Lung microvascular endothelial cell (primary cell): Measurements from ENCODE around the gene SUPT4H1. TPM values are rescaled to one million over a fixed set of nuclear protein-coding genes. Genes with fewer than 3 reads are reported as not detected.

Experiments used
- DNase-seq, 2 donors: peaks; one replicate each; pipeline versions ENCODE4 v3.0.0 to v3.0.0-alpha.2; 2010; ENCODE audit warnings: low read depth in 2 of 2
- total RNA-seq: library from RNA; depleted of rRNA; stranded (reverse); fragments of >200 nt; gene quantifications from 2 replicates; pipeline ENCODE4 v1.2.1, GENCODE V29; 2014

Gene SUPT4H1
- total RNA-seq, 1 donor from 2014 or later: 55.0 TPM

DNA sequence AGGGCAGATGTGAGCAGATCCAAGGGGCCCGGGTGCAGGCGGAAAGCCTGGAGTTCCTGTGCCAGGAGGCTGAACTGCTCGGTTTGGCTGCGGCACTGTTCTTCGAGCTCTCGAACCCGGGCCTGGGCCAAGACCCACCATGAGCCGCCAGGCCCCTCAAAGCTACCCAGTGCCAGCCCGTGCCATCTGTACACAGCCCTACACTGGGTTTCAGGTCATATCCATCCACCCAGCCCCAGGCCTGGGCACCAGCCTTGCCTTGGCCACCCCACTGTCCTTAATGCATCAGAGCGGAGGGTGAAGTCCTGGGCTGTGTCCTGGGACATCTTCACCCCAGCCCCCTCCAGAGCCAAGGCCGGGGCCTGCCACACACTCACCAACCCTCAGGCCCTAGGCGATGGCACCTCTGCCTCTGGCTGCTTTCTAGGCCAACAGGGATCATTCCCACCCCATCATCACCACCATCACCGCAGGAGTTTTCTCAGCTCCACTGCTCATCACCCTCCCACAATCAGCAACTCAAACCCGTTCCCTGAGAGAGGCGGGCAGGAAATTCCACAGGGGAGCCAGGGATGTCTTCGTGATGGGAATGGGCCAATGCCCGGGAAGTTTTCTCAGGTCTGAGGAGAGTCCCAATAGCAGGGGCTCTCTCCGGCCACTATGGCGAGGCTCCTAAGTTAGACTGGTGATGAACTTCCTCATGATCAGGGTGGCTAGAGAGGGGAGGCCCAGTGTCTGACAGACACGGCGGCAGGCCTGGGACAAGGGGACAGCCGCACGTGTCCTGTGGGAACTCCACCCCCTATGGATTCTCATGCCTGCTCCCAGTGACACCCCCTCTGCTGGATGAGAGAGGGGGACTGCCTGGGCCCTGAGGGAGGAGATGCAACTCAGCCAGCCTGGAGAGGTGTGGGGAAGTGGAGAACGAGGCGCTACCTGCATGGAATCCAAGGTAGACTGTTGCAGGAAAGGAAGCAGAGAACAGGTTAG, 32.5 kb downstream of the SUPT4H1 start:
- DNase-seq: no peak

DNA sequence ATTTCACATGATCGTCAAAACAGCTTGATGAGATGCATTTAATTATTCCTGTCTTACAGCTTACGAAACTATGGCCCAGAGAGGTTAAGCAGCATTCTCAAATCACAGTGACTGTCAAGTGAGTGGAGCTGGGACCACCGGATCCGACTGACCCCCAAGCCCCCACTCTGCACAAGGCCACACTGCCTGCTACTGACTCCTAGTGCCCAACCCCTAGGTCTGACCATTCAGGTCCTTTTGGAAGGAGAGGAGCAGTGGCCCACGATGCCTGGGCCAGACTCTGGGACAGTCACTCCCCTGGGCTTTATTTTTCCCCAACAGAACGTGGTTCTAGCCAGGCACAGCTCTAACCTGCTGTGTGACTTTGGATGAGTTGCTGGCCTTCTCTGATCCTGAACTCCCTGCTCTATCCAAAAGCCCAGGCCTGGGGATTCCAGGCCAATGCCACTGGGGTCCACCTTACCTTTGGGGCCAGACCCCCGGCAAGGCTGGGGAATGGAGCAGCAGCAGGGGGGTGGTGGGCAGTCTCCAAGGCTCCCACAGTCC, 33.3 kb downstream of the SUPT4H1 start:
- no peak for DNase-seq

DNA sequence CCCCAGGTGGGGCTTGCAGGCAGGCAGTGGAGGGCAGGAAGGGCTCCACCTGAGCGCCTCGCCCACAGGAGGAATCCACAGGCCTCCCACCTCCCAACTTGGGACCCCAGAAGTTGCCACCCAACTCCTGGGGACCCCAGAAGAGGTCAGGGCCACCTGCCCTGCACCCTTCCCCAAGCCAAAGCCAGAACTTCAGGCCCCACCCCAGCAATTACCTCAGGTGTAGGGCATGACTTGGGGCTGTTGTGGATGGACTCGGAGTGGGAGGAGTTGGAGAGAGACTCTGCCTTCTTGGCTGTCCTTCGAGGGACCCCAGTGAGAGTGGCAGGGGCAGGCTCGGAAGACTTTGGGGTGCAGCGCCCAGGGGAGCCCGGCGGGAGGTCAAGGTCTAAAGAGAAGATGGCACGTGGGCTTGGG, 33.9 kb downstream of the SUPT4H1 start:
- DNase-seq: no peak

DNA sequence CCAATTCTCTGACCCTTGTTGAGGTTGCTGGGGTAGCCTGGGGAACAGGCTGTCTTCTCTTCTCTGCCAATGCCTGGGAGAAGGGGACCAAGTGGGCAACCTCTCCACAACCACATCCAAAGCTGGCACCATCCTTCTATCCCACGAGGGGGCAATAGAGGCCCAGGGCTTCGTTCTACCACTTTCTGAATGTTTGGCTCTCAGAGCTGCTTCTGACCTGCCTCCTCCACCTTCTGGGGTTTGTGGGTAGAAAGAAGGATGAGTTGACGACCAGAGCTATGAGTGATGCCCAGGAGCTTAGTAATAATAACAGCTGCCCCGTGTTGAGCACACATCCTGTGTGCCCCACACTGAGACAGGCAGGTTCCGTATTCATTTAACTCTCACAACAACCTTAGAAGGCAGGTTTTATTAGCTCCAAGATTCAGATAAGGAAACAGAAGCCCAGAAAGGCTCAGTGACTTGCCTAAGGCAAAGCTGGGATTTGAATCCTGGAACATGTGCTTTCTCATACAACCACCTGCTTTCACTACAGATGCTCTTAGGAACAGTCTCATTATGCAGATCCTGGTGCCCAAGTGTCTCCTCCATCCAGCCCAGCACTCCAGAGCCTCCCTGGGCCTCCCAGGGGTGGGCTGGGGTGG, 34.5 kb downstream of the SUPT4H1 start:
- peak; percentile 43 for DNase-seq

DNA sequence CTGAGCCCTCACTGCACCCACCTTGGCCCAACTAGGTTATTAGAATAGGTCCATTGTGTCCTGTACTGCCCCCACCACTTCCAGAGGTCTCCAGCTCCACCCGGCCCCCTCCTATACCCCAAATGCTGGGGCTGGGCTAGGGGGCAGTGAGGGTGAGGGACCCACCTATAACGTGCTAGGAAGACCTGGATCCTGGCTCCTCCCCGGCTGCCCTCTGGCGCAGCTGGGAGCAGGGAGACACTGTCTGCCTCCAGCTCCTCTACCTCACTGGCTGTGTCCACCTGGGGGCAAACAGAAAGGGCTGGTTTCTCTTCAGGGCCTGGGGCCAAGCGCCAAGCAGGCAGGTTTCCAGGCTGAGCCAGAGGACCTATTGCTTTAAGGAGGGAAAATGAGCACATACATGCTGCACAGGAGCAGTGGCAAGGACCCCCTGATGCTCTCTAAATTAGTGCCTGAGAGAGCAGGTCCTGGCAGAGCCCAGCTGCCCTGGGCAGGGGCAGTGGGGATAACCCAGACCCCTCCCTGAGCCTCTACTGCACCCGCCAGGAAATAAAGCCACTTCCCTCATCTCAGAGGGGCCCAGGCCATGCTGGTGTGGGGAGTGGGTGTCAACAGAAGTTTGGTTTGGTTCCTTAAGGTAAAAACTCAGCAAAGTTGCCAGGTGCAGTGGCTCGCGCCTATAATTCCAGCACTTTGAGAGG, 35.6 kb downstream of the SUPT4H1 start:
- DNase-seq: no peak

DNA sequence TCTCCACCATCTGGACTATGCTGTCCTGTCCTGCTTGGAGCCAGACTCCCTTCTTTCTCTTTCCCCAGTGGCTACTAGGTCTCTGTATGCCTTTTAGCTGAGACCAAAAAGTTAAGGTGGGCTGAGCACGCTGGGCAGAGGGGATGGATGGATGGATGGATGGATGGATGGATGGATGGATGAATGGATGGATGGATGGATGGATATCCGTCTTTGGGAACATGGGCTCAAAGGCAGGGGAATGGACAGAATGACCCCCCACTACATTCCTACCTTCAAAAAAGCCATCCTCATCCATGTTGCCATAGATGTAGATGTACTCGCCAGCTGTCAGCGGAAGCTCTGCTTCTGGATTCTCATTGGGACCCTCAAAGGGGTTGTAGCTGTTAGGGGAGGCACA, 36.3 kb downstream of the SUPT4H1 start:
- no peak for DNase-seq

DNA sequence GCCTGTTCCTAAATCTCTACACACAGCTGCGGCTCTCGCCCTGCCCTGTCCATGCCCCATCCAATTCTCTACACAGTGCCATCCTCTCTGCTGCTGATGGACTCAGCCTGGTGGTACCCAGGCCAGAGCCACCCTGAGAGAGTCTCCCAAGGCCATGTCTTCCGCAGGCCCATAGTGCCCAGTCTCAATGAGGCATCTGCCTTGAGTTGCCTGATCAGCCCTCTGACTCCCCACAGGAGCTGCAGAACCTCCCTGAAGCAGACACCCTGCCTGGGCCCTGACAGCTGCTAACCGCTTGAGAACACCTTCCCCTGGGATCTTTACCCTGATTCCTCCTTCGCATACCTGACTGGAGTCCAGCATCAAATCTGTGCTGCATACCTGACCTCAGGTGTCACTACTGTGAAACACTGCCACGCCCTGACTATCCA, 36.7 kb downstream of the SUPT4H1 start:
- DNase-seq: no peak

DNA sequence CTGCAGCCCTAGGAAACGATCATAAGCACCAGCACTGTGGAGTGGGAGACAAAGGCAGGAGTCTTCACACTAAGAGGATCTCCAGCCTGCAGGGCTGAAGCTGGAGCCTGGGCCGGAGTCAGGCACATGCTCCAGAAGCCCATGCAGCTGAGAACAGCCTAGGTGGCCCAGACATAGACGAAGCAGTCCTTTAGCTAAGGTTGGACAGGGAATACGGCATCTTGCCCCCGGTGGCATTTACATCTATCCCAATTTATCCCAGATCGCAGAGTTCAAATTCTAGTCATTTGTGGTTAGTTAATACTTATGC, 37.3 kb downstream of the SUPT4H1 start:
- DNase-seq: no peak

DNA sequence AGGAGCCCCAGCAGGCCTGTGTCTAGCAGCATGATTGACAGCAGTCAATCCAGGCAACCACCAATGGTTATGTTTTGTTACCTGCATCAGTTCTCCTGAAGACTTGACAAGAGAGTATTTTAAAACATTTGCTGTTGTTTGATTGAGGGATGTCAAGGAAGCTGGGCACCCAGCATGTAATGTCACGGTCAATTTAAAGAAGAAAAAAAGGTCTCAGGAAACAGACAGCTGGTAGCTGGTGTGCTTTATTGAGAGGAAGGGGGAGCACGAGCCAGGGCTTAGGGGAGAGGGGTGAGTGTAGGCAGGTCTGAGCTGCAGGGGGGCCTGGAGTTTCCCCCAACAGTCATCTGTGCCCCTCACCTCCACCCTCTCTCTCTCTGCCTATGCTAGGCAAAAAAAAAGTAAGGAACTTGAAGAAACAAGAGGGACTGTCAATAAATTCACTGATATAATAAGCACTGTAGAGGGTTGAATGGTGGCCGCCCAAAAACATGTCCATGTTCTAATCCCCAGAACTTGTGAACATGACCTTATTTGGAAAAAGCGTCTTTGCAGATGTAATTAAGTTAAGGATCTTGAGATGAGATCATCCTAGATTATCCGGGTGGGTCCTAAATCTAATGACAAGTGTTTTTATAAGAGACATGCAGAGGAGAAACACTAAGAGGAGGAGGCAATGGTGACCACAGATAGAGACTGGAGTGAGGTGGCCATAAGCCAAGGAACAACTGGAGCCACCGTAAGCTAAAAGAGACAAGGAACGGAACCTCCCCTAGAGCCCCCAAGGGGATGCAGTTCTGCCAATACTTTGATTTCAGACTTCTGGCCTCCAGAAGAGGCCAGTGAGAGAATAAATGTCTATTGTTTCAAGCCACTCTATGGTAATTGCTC, 37.9 kb downstream of the SUPT4H1 start:
- no peak for DNase-seq

DNA sequence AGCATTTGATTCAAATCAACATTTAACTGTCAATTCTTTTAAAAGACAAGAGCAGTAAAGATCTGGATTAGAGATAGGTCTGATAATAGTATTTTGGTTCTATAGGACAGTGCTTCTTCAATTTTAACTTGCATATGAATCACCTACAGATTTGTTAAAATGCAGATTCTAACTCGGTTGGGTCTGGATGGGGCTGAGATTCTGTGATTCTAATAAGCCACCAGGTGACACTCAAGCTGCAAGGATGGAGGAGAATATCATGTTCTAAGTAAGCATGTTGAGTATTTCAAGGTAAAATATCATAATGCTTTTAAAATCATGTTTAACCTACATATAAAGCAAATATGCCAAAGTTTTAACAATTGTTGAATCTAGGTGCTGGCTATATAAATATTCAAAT, 39.2 kb downstream of the SUPT4H1 start:
- DNase-seq: no peak

DNA sequence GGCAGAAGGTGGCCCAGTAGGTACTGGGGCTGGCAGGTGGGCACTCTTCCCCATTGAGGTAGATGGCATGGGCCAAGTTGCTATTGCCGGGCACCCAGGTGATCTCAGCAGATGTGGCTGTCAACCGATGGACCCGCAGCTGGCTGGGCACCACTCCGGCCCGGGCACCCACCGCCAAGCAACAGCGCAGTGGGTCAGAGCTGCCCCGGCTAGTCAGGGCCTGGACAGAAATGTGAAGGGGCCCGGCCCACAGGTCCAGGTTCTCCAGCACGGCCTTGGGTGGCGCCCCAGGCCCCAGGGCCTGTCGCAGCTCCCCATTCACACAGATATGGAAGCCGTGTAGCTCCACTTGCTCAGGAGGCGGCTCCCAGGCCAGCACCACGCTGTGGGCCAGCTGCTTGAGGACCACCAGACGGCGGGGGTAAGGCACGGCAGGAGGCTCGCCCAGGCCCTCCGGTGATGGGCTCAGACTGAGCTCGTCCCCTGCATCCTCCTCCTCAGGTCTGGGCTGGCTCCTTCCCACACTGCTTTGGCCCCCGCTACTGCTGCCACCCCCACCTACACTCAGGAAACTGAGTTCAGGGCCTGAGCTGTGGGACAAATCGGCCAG, 39.9 kb downstream of the SUPT4H1 start:
- no peak for DNase-seq

DNA sequence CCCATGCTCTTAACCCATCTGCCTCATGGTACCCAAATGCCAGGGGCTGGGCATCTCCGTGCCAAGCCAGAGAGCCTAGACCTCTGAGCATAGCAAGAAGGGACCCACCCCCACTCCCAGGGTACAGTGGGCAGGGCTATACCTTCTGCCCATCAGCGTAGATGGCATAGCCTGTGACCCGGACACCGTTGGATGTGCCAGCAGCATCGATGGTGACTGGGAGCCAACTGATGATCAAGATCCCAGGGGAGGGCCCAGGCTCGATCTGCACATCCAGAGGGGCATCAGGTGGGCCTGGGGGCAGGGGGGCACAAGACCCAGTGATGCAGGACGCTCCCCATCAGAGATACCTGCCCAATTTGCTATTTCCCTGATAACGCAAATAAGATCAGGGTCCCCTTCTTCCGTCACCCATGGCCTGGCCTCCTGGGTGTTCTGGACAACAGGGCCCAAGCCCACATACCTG, 40.5 kb downstream of the SUPT4H1 start:
- DNase-seq: no peak

DNA sequence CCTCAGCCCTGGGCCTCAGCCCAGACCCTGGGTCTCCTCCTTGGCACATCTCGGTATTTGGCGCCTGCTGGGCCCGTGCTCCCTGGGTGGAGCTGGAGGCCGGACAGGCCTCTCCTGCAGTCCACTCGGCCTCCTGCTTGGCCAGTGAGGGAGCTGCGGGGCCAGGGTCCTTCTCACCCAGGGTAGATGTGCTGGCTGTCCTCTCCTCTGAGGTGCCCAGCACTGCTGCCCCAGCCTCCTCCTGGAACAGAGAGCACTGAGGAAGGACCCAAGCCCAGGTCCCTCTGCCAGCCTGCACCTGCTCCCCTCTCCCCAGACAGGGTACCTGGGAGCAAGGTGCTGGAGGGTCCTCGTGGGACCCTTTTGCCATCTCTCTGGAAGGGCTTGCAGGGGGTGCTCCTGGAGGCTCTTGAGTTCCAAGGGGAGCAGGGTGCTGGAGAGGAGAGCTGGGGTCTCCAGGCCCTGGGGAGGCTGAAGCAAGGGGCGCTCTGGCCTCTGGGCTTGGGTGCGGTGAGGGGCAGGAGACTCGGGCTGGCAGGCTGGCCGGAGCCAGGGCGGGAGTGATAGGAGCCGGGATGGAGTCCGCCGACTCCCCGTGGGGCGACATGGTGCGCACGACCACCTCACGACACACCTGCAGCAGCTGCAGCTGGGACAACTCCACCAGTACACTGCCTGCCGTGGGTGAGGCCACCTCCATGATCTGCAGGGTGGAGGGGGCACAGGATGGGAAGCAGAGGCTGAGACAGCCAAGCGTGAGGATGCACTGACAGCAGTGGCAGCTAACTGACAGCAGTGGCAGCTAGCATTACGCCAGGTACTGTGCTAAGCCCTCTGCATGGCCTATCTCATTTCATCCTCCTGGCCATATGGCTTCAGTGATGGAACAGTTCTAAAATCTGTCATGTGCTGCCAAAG, 41.2 kb downstream of the SUPT4H1 start:
- DNase-seq: no peak

DNA sequence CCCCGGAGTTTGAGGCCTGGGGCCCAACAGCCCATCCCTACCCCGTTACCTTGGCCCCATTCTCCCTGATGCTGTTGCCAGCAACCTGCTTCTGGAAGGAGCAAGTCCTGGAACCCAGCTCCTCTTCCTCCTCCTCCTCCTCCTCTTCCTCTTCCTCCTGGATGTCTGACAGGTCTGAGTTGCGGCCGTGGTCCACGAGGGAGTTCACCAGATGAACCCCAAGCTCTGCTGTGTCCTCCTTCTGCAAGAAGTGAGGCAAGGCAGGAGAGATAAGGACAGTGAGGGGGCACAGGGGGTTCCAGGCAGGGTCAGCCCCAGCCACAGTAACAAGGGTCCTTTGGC, 42.1 kb downstream of the SUPT4H1 start:
- DNase-seq: no peak

DNA sequence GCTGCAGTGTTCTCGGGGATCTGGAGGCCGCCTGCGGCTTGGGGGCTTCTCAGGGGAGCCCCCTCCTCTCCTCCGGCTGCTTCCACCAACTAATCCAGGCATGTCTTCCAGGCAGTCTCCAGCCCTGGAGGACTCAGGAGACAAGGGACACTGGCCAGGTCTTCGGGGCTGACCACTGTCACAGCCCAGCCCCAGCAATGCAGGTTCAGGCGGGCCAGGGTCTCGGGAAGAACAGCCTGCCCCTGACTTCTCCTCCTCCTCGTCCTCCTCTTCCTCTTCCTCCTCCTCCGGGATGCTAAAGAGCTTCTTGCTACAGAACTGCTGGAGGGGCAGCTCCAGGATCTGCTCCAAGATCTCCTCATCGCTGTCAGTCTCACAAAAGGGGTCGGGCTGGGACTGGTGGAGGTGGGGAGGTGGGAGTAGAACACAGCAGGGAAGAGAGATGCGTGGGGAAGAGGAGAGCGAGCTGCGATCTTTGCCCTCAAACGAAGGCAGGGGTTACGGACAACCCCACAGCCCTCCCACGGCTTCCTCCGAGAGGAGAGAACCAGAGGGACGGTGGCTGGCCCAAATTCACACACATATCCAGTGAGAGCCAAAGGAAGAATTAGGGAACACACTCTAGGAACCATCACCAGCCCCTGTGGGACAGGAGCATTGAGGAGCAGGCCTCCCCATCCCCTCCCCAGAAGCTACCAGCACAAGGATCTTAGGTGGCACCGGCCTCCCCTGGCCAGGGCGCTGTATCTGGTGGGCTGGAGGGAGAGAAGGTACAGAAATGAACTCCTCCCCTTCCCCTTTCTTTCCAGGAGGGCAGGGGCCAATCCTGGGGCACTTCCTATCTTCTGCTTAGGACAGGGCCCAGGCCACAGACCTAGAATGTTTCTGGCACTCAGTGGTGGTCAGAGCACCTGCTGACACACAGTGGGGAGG, 42.8 kb downstream of the SUPT4H1 start:
- DNase-seq: no peak

DNA sequence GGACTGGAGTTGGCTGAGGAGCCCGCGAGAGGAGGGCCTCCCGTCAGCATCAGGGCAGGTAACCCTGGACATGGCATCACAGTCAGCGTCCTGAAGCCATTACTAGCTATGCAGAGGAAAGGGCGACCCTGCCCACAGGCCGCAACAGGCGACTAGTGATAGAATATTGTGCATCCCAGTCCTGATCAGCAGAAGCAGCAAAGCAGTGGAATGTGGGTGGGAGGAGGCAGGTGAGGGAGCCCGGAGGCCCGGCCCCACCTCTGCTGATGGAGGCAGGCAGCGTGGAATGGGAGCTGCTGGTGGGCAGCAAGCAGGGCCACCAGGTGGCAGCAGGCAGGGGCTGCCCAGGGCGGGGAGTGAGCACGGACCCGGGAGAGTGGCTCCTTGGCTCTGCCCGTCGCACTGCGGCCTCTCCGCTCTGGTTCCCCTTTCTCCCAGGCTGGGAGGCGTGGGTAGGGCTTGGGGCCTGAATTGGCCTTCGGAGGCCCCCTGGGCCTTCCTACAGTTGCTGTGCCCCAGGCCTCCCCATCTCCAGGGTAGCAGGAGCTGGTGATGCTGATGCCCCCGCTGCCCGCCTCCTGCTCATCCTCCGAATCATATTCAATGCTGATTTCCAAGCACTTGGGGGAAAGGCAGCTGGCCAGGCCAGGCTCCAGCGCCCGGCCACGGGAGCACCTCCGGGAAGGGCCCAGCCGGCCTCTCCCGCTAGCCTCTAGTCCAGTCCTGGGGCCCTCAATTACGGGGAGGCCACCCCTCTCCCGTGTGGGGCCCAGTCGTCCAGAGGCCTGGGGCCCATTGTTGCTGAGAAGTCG, 43.6 kb downstream of the SUPT4H1 start:
- peak in 1 of 2 donors; percentile 31 for DNase-seq

DNA sequence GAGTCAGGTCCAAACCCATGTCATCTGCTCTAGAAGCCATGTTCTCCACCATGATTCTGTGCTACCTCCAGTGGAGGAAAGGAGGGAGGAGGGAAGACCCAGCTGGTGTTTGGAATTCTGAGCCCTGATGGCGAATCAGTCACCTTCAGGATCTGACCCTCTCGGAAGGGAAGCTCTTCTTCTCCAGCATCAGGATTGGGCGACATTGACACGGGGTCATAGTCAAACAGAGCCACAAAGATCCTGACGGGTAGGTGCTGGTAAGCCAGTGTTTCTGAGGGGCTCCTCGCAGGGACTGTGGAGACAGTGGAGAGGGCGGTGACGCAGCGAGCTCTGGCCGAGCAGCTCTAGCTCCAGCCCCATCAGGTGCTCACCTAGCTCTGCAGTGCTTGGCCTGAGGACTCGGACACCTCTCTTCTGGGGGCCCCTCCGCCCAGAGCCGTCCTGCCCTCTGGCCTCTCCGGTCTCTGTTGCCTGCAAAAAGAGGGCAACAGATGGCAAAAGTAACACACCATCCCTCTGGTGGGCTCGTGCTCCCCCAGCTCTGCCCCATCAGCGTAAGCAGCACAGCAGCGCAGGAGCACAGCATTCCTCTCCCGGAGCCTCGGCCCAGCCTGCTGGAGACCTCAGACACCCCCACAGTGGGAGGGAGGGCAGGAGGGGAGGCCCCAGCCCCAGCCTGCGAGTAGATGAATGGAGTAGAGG, 44.4 kb downstream of the SUPT4H1 start:
- DNase-seq: no peak
